GM19397 (cell line): ENCODE results near the gene LSMEM2.
"Not testable (repeated sequence)": the region's sequence is repeated elsewhere in the genome, so short reads cannot be mapped to it uniquely, and the experiment has no call there.

ENCODE experiments used
- ATAC-seq: cut with Tn5 transposase; IDR thresholded peaks from one replicate; pipeline ENCODE4 v1.9.1; 2021; ENCODE audit warnings: mild to moderate bottlenecking, moderate library complexity; ENCODE audit not compliant: unreplicated experiment

LSMEM2 gene

GRCh38 chr3:50264383-50264963, 14.4 kb upstream of the LSMEM2 start:
- ATAC-seq = no peak

- no peak for ATAC-seq
Measured at GRCh38 chr3:50264964-50265485, 13.9 kb upstream of the LSMEM2 start.

GRCh38 chr3:50265571-50265970, 13.3 kb upstream of the LSMEM2 start:
- no peak for ATAC-seq

GRCh38 chr3:50266017-50266416, 12.9 kb upstream of the LSMEM2 start:
- no peak for ATAC-seq

- ATAC-seq = no peak
Measured at GRCh38 chr3:50266836-50267235, 12.1 kb upstream of the LSMEM2 start.

GRCh38 chr3:50267280-50267913, 11.5 kb upstream of the LSMEM2 start:
- no peak for ATAC-seq

GRCh38 chr3:50268276-50268675, 10.6 kb upstream of the LSMEM2 start:
- no peak for ATAC-seq

- no peak for ATAC-seq
Measured at GRCh38 chr3:50268703-50269451, 10.0 kb upstream of the LSMEM2 start, which contains the start of gene SEMA3B. SEMA3B (plus strand) TSS chr3:50269147; CDS start chr3:50269241, 94 bp downstream.

GRCh38 chr3:50269460-50269859, 9.4 kb upstream of the LSMEM2 start:
- no peak for ATAC-seq

GRCh38 chr3:50269977-50270413, 8.9 kb upstream of the LSMEM2 start:
- ATAC-seq = no peak

GRCh38 chr3:50270422-50271224, 8.3 kb upstream of the LSMEM2 start:
- ATAC-seq = no peak

GRCh38 chr3:50271314-50271936, 7.5 kb upstream of the LSMEM2 start:
- ATAC-seq = no peak

GRCh38 chr3:50272538-50272910, 6.4 kb upstream of the LSMEM2 start:
- ATAC-seq = not testable (repeated sequence)

GRCh38 chr3:50272911-50273688, 5.8 kb upstream of the LSMEM2 start:
- ATAC-seq = peak; percentile 59

- ATAC-seq = no peak
Measured at GRCh38 chr3:50273689-50274065, 5.2 kb upstream of the LSMEM2 start.

GRCh38 chr3:50274371-50275104, 4.3 kb upstream of the LSMEM2 start:
- ATAC-seq = no peak

- ATAC-seq = no peak
Measured at GRCh38 chr3:50275141-50275995, 3.5 kb upstream of the LSMEM2 start.
